A673 (cell line): ENCODE data around the gene TMEM54.

ENCODE experiments used
- CTCF ChIP-seq: fragments of 300-800, 200-600 bp; sonication (generic); conservative IDR thresholded peaks from 2 replicates; pipeline ENCODE4 v1.5.1; 2017; ENCODE audit warnings: low read depth, mild to moderate bottlenecking, antibody characterized with exemption, low read length, moderate library complexity, mixed read lengths
- EZH2 ChIP-seq: fragments of 200-600 bp; sonication (generic); IDR thresholded peaks from 2 replicates; pipeline ENCODE4 v1.6.1; 2017; ENCODE audit warnings: borderline replicate concordance, low read depth, mild to moderate bottlenecking, mixed read lengths, antibody characterized with exemption, low read length; ENCODE audit not compliant: poor library complexity, severe bottlenecking

GRCh38 chr1:32887623-32888022 lies 13.6 kb downstream of the TMEM54 start:
- TF ChIP-seq CTCF (no peak), EZH2 (no peak)
